RKO (cell line): Measurements from ENCODE around the gene RIT2.
A peak's percentile ranks its signal among the peaks of the same experiment; 100 is the strongest.
"Not testable (repeated sequence)": the region's sequence is repeated elsewhere in the genome, so short reads cannot be mapped to it uniquely, and the experiment has no call there.

ENCODE experiments used
- DNase-seq: peaks from one replicate; pipeline ENCODE4 v3.0.0-alpha.2; 2016; ENCODE audit warnings: low spot score

The RIT2 gene

DNA sequence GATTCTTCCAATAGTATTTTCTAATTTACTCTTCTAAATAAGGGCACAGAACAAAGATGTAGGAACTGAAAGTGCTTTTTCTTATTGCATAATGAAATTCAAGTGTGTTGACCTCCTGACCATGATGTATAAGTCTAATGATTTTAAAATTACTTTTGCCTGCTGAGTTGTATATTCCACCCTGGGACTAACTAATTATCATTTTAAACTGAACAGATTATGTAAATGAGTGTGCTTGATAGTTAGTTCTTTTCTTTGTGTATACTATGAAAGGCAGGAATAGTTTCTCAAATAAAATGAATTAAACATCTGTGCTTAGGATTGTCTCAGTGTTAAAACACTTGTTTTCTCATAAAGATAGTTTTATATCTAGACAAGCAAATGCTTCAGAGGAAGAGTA lies 284.5 kb downstream of the RIT2 start:
- DNase-seq, result no peak

DNA sequence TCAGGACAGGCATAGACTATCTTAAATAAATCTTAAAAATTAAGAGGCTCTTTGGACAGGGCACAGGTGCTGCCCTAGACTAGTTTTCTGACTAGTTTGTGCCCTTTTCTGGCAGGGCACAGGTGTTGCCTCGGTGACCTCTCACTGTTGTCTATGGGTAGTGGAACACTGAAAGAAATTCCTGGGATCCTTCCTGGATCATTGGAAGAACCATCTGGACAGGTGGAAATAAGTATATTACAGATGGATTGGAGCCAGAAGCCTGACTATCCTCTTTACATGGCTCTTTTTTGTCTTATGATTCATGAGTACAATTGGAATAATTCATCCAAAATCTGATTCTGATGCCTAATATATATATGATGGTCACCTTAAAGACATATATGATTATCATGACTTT lies 286.6 kb downstream of the RIT2 start:
- no peak for DNase-seq

DNA sequence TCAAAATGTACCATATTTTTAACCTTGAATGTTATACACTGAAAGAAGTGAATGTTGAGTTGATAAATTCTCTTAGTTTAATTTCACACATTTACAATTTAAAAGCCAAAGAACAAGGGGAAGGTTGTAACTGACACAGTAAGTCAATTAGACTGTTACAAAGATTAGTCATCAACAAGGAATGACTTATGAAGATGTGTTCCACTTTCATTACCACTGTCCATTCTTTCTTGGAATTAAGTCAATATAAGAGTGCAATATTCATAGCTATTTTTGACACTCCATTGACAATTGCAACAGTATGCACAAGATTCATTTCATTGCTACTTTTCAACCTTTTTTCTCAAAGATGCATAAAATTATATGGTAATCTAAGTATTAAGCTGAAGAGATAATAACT lies 291.3 kb downstream of the RIT2 start:
- DNase-seq, result no peak

DNA sequence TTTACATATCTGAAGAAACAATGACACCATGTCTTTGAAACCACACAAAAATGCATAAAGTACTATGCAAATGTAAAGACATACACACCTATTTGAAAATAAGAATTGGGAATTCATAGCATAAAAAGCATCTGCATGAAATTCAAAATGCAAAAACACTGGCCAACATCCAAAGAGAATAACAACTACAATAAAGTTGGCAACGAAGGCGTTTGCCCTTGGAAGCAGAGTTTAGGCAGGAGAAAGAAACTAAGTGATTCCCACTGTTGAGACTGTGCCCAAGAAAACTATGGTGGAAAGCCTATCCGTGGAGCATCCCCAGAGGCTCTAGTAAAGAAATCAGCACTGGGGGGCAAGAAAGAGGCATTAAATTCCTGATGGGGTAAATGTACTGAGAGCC lies 292.8 kb downstream of the RIT2 start:
- DNase-seq, result no peak

DNA sequence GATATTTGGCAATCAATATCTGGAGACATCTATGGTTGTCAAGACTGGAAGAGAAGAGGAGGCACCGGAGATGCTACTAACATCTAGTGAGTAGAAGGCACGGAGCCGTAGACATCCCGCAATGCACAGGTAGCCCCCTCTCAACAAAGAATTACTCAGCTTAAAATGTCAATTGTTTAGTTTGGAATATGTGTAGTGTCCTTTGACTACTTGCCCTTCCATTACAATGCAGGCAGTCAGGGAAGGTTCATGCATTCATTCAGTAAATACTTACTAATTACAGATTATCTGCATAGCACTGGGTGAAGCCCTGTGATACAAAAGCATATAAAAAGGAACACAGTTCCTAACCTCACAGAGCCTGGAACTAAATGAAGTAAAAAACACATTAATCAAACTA lies 294.0 kb downstream of the RIT2 start:
- no peak for DNase-seq

DNA sequence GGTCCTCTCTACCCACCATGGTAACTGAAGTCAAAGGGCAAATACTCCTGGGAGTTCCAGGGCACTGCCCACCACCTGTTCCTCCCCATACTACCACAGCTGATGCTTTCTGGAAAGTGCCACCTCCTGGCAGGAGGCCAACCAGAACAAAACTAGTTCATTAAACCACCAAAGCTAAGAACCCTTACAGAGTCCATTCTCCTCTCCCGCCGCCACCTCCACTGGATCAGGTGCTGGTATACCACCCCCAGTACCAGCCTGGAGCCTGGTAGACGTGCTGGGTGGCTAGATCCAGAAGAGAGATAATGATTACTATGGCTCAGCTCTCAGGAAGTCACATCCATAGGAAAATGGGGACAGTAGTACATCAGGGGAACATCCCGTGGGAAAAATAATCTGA lies 300.9 kb downstream of the RIT2 start:
- DNase-seq, result no peak

DNA sequence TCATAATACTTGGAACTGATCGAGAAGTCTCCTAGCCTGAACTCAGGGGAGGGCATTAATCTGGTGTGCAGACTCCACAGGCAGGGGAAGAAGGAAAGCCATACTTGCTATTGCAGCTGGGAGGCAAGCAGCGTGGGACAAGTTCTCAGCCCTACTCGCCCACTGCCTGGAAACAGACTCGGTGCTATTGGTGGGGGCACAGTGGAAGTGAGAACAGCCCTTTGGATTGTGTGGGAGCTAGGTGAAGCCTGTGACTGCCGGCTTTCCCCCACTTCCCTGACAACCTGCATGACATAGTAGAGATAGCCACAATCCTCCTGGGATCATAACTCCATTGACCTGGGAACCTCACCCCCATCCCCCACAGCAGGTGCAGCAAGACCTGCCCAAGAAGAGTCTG lies 301.3 kb downstream of the RIT2 start:
- DNase-seq, result no peak

DNA sequence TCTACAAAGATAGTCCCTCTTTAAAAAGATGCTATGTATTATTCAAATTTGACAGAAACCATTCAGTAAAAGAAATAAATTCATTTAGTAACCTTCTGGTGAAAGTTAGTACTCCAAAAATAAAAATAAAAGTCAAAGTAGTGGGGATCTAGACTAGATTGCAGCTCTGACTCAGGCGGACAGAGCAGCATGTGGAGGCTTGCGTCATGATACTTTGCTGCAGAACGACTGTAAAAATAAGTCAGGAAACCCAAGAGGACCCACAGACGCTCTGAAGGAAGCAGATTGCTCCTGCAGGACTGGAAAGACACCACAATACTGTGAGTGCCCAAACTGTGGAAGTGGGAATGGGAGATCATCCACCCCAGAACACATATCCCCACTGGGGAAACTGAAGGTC lies 301.9 kb downstream of the RIT2 start:
- no peak for DNase-seq

DNA sequence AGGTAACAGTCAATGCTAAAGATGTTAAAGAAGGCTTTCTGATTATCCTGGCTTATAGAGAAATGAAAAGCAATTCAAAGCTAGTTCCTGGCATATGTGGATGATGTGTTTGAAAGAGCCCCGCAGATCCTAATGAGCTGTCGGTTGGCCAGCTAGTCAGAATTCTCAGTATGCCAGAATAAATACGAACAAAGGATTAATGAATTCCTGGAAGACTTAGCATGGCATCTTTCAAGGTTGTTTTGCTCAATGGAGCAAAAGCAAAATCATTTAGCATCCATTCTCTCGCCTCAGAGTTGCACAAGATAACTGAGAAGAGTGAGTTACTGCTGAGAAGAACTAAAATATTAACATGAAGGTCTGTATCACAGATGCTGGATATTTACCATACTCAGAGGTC lies 307.6 kb downstream of the RIT2 start:
- DNase-seq, result no peak

DNA sequence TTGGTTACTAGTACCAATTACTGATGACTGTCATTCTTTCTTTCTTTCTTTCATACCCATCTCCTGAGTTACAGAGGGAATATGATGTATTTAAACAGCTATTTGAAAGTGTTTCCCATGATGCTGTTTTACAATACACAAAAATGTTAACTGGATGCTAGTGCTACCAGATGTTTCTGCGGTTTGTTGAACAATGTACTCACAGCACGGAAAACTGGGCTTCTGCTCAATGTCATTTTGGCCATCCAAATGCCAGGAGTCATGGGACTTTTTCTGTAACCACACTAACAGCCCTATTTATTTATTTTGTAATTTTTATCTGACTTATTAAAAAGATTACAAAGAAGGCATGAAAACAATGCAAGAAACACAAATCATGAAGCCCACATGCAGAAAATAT lies 313.8 kb downstream of the RIT2 start:
- no peak for DNase-seq

DNA sequence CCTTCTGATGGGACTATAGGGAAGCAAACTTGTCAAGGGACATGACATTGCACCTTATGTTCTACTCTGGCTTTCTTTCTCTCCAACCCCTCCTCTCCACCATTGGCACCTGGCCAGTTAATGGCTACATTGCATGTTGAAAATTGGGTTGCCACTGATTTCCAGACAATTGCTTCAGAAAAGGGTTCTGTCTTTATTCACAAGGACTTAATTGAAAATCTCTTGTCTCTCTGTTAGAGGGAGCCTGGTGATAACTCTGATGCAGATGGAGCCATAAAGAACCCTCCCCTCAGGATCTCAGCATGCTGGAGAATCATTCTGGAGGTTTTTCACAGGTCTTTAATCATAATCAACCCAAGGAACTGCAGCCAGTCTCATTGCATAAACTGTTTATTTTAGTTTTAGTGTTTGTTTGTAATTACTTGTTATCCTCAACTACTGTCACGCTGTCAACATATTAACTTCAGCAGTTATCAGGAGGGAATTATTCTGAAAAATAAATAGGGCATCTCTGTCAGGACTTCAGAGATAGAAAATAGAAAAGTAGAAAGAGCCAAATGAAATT lies 316.8 kb downstream of the RIT2 start:
- DNase-seq, result no peak

DNA sequence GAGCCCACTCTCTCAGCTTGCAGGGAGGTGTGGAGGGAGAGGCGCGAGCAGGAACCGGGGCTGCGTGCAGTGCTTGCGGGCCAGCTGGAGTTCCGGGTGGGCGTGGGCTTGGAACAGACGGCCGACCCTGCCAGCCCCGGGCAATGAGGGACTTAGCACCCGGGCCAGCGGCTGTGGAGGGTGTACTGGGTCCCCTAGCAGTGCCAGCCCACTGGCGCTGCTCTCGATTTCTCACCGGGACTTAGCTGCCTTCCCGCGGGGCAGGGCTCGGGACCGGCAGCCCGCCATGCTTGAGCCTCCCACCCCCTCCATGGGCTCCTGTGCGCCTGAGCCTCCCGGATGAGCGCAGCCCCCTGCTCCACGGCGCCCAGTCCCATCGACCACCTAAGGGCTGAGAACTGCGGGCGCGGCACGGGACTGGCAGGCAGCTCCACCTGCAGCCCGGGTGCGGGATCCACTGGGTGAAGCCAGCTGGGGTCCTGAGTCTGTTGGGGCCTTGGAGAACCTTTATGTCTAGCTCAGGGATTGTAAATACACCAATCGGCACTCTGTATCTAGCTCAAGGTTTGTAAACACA lies 320.2 kb downstream of the RIT2 start:
- not testable (repeated sequence) for DNase-seq

DNA sequence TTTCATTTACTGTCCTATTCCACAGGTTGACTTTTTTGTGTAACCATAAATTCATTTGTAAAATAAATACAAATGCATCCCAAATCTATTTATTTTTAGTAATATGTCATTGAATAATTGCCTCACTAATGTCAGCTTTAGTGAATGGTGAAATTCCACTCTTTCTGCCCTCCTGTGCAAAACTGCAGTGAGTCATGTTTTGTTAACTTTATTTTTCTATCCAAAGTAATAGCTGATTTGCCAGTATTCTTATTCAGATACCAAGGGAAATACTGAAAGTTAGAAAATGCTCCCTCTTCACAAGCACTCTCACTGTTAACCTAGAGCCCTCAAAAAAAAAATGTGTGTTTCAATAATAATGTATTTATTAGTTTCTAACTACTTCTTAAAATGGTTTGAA lies 322.8 kb downstream of the RIT2 start:
- DNase-seq, result no peak

DNA sequence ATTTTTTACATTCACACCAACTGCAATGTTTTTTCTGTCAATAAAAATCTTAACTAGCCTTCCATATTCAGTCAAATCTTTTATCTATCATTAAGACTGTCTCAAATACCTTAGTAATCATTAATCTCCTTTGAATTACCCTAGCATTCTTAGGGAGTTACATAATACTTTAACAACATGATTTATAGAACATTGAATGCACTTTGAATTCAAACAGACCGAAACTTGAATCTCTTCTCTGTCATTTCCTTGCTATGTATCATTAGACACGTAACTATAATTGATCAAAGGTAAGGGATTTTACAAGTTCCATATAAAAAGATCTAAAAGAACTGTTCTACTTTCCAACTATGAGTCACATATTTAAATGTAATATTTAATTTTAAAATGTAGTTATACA lies 330.9 kb downstream of the RIT2 start:
- no peak for DNase-seq

DNA sequence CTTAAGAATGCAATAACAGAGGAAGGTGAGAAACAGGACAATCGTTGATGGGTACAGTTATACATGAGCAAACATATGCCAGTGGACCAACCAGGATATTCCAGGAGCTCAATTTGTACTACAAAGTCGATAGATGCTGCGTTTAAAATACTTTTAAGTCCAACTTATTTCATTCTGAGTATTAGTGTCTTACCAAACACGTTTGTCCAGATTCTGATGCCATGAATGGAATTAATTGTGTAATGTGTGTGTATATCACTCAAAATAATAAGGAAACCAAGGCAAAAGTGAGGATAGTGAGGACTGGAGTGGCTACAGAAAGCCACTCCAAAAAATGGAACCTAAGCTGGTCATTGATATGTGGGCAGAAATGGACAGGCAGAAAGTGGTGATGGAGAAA lies 332.6 kb downstream of the RIT2 start:
- no peak for DNase-seq

DNA sequence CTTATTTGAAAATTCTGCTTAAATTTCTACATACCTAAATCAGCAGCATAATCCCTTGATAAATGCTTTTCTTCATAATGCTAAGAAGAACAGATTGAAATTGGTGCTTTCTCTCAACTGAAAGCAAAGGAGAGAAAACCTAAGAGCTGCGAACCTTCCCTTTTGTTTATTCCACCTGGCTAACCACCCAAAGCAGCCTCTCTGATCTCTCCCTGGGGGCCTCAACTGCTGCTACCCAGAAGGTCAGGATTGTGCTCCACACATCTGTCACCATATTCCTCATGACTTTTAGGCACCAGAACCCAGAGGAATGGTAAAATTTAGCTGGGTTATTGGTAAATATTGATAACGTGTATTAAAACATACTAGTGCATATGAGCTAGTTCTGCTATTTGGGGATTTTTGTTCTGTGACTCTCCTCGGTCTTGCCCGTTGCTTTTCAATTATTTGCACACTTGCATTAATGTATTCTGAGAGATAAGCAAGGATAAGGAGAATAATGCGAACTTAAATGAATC lies 334.1 kb downstream of the RIT2 start:
- DNase-seq, result no peak

DNA sequence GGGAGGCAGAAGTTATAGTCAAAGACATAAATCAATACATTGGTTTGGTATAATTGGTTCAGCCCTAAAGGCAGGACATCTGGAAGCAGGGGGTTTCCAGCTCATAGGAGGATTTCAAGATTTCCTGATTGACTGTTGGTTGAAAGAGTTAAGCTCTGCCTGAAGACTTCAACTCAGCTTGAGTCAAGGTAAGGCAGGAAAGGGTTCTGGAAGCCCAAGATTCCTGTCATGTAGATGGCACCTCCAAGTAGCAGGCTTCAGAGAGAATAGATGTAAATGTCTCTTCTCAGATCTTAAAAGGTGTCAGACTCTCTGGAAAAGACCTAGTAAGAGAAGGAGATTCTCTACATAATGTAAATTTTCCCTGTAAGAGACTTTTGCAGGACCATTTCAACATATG lies 335.3 kb downstream of the RIT2 start:
- no peak for DNase-seq

DNA sequence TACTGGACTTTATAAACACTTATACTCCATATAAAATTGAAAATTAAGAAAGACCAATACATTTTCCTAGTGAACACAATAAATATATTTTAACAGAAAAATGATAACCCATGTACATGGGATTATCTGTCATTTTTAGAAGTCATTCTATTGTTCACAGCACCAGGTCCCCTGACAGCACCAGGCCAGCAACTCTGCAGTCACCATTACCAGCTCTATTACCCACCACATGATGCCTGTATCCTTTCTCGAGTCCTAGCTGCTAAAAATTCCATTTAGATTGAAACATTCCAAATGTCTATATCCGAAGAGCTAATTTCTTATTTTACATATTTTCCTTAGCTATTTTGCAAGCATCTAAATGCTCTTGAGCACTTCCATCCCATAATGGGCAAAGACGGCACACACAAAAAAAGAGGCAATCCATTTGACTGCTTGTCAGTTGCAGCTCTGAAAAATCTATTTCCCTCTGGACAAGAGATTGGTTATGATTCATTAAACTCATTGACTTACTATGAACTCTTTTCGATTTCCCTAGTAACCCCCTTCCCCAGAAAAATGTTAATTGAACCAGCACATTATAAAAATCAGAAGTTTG lies 336.9 kb downstream of the RIT2 start:
- no peak for DNase-seq

DNA sequence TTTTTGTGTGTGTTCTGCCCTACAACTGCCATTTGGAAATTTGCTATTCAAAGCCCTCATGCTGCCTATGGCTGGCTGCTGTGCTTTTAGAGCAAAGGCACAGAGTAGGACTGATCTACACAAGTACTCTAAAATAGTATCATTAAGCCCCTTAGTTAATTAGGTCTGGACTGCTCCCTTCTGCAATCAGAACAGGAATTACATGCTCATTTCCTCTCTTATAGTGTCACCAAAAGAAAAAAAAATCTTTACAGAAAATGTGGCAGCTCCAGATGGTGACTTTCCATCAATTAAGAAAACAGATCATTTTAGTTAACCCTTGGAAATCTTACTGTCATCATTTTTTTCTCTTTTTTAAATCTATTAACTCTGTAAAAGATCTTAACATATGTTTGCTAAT lies 337.5 kb downstream of the RIT2 start:
- DNase-seq, result no peak

DNA sequence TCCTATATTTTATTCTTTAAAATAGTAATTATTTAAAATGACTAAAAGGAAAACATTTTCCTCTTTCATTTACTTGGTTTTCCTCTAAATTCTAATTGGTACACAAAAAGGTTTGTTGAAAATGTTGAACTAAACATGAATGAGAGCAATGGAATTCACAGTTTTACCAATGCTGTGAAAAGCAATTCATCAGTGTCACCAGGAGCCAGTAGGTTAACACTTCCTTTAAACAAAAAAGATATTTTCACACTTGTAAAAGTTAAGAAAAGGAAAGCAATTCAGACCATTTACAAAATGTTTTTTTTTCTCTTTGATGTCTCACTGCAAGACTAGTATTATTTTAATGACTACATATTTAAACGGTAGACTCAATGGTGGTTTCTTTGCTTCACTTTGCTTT lies 341.6 kb downstream of the RIT2 start:
- no peak for DNase-seq

DNA sequence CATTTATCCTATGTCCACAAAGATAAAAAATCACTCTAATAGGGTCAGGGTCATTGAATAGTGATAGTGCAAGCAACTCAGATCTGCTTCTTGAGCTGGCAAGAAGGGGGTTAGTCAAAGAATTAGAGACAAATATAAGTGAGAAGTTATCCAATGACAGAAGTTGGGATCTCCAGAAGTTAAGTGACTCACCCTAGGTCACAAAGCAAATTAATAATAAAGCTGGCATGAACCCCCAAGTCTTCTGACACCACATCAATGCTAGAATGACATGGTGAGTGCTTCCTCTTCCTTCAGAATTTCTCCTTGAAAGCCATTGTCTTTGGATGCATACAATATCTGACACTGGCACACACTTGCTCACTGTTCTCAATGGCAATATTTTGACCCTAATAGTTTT lies 343.5 kb downstream of the RIT2 start:
- no peak for DNase-seq

DNA sequence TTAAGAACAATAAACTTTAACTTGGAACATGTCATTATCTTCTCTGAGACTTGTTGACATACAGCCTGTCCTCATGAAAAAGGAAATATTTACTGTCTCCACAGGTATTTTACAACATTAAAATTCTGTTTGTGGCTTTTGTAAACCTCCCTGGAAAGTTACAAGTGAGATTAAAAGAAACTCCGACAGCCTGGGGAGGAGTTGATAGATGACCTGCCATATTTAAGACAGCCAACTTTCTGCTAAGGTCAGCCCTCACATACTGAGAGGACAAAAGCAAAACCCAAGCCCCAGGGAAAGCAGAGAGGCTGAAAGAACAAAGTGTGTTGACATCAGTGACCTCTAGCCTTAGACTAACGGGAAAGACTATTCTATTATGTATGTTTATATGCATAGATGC lies 350.2 kb downstream of the RIT2 start:
- no peak for DNase-seq

DNA sequence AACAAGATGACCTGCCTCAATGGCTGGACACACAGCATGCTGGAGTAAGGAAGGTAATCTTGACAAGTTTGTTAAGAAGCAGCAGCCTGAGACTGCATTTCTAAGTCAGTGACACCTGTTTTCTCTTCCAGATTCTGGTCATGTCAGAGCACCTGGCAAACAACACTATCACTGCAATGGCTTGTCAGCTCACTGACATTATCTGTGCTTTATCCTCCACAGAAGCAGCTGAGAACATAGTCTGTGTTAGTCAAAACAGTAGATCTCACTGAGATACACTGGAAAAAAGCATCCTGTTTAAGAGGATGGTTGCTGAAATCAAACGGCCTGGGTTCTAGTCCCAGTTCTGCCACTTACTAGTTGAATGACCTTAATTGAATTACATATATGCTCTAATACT lies 355.2 kb downstream of the RIT2 start:
- DNase-seq, result no peak

DNA sequence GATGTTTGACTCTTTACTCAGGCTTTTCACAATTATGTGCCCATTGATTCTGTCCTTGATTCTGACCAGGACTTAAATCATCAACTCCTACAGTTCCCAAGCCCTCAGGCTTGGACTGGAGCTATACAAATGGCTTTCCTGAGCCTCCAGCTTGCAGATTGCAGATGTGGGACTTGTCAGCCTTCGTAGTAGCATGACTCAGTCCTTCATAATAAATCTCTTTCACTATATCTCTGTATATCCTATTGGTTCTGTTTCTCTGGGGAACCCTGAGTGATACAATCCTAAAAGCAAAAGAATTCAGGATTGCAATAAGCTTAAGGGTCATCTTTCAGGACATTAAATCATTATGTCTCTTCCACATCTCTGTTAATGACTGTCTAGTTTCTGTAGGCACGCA lies 356.6 kb downstream of the RIT2 start:
- peak; percentile 1 for DNase-seq
